Vagina (tissue), 2 donors: ENCODE data around the gene ADAMTS12.

Source experiments
- CTCF ChIP-seq, 3 experiments: fragments of 450-650 bp in 2 of 3; fragments of 200-600 bp in 1 of 3; sonication (generic) in 1 of 3; IDR thresholded peaks; one replicate each; pipeline ENCODE4 v1.5.1; 2017 to 2019; ENCODE audit warnings: antibody characterized with exemption in 3 of 3, mild to moderate bottlenecking in 2 of 3, moderate library complexity in 2 of 3
- POLR2A ChIP-seq, 2 donors: fragments of 450-650 bp; IDR thresholded peaks; one replicate each; pipeline ENCODE4 v1.6.1; 2017; ENCODE audit warnings: antibody characterized with exemption in 2 of 2, mild to moderate bottlenecking in 2 of 2, moderate library complexity in 2 of 2
- POLR2AphosphoS5 ChIP-seq, 2 donors: sonication (generic); formaldehyde crosslinking; IDR thresholded peaks; one replicate each; pipeline ENCODE4 v1.9.0; 2017; ENCODE audit warnings: antibody characterized with exemption in 2 of 2, mild to moderate bottlenecking in 2 of 2, low read depth in 1 of 2; ENCODE audit not compliant: insufficient read depth in 1 of 2

GRCh38 chr5:33659526-33660169, 232.1 kb downstream of the ADAMTS12 start:
- TF ChIP-seq CTCF (IDR thresholded peaks at IDR 0.05), result no peak
- TF ChIP-seq POLR2A (IDR thresholded peaks at IDR 0.05), result no peak
- TF ChIP-seq POLR2AphosphoS5 (IDR thresholded peaks at IDR 0.05; ENCODE audit: insufficient read depth in 1 of 2, low read depth in 1 of 2), result no peak
